Left kidney (tissue), 8 donors: ENCODE results near the gene DDAH1. TPM values are rescaled to one million over a fixed set of nuclear protein-coding genes. Genes with fewer than 3 reads are reported as not detected.
"Not testable (repeated sequence)": the region's sequence is repeated elsewhere in the genome, so short reads cannot be mapped to it uniquely, and the experiment has no call there.

Source experiments
- DNase-seq: peaks from one replicate; pipeline ENCODE4 v3.0.0-alpha.2; 2013
- long read RNA-seq, 8 donors: transcript quantifications; one replicate each; lab custom pipeline, GENCODE V29; 2026
- polyA plus RNA-seq: library from polyadenylated mRNA; unstranded; fragments of 120-200 nt; gene quantifications from one replicate; pipeline ENCODE4 v1.2.1, GENCODE V29; 2013; ENCODE audit not compliant: insufficient read length

DDAH1 gene
- polyA plus RNA-seq: 127 TPM
- long read RNA-seq, donor 1, transcript DDAH1-201 (6 exons, 3,920 nt): major isoform, 47 of 47 reads
- long read RNA-seq, donor 1, partial matches to known transcripts: 0 of 47 reads
- long read RNA-seq, donor 1, other reads (novel, unspliced or antisense): 0 of 47 reads
- long read RNA-seq, donor 2, transcript DDAH1-201 (6 exons, 3,920 nt): major isoform, 34 of 34 reads
- long read RNA-seq, donor 2, partial matches to known transcripts: 0 of 34 reads
- long read RNA-seq, donor 2, other reads (novel, unspliced or antisense): 0 of 34 reads
- long read RNA-seq, donor 3, transcript DDAH1-201 (6 exons, 3,920 nt): major isoform, 23 of 24 reads
- long read RNA-seq, donor 3, partial matches to known transcripts: 0 of 24 reads
- long read RNA-seq, donor 3, other reads (novel, unspliced or antisense): 0 of 24 reads
- long read RNA-seq, donor 4: 0 reads
- long read RNA-seq, donor 5, transcript DDAH1-201 (6 exons, 3,920 nt): major isoform, 19 of 19 reads
- long read RNA-seq, donor 5, partial matches to known transcripts: 0 of 19 reads
- long read RNA-seq, donor 5, other reads (novel, unspliced or antisense): 0 of 19 reads
- long read RNA-seq, donor 6, transcript DDAH1-201 (6 exons, 3,920 nt): major isoform, 24 of 31 reads
- long read RNA-seq, donor 6, partial matches to known transcripts: 6 of 31 reads
- long read RNA-seq, donor 6, other reads (novel, unspliced or antisense): 0 of 31 reads
- long read RNA-seq, donor 7, transcript DDAH1-201 (6 exons, 3,920 nt): major isoform, 25 of 33 reads
- long read RNA-seq, donor 7, partial matches to known transcripts: 5 of 33 reads
- long read RNA-seq, donor 7, other reads (novel, unspliced or antisense): 0 of 33 reads
- long read RNA-seq, donor 8, transcript DDAH1-201 (6 exons, 3,920 nt): major isoform, 15 of 15 reads
- long read RNA-seq, donor 8, partial matches to known transcripts: 0 of 15 reads
- long read RNA-seq, donor 8, other reads (novel, unspliced or antisense): 0 of 15 reads

GRCh38 chr1:85465099-85465785 is at the start of gene DDAH1:
TSS of gene DDAH1 (minus strand) at chr1:85465159. CDS start at chr1:85465045, 114 bp downstream.
- peak; percentile 58 for DNase-seq

GRCh38 chr1:85513998-85514397 is 49.0 kb upstream of the DDAH1 start:
- not testable (repeated sequence) for DNase-seq

DNA sequence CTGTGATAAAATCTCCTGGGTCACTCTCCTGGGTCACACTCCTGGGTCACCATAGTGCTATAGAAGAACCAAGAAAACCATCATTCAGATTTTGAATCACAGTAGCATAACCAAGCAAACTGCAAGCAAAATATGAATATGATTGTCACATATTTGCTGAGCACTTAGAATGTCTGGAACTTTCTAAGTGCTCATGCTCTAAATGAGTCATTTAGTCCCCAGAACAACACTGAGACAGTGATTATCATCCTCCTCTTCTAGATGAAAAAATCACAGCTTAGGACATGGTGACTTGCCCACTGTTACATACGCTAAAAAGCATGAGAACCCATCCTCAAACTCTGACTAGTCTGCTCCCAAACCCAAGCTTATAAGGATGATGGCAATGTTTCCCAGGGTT is 39.5 kb upstream of the DDAH1 start:
- DNase-seq: no peak

DNA sequence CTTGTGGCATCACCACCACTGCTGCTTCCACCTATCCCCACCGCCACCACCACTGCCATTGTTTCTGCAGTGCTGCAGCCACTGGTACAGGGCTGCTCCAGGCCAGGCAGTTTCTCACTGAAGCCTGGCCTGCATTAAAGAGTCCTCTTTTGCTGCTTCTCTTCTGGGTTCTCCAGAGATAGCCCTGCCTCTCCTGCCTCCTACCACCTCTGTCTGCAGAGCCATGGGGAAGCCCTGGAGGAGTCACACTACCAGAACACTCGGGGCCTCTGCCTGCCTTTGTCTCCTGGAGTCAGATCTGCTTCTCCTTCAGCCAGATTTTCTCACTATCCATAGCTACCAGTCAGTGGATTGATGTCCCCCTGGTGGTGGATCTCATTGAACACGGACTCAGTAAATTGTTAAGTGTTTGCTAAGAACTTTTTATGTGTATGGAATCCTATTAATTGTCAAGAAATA is 37.7 kb upstream of the DDAH1 start:
- DNase-seq: peak; percentile 67

- DNase-seq: no peak
These were observed 37.2 kb upstream of the DDAH1 start for GRCh38 chr1:85502171-85502570.

GRCh38 chr1:85501355-85501898 is 36.5 kb upstream of the DDAH1 start:
- DNase-seq: no peak

DNA sequence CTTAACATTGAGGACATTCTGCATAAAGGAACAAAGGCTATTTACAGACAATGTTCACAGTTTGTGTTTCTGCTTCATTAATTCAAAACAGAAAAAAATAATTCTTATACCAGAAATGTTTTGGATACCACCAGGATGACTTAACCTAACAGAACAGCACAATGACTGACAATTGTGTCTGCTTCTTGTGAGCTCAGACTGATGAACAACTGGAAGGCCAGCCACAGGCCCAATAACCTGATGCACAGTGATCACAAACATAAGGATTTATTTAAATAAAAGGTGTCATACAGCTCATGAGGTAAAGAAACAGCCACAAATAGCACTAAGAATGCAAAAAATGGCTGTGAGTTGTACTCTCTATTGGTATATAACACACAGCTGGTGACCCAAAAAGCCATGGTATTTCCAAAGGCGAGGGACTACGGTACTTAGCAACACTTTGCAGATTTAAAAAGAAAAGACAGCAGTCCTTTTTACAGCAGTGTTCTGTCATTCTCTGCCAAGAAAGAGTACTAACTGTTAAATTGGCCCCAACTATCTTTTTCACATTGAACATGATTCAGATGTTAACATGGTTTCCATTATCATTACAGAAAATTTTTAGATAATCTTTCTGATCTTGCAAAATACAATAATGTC is 32.1 kb upstream of the DDAH1 start:
- DNase-seq: no peak

- DNase-seq: no peak
These were observed 30.6 kb upstream of the DDAH1 start for GRCh38 chr1:85495556-85495955.

- DNase-seq: no peak
These were observed 29.9 kb upstream of the DDAH1 start for GRCh38 chr1:85494904-85495266.

- DNase-seq: no peak
These were observed 29.3 kb upstream of the DDAH1 start for GRCh38 chr1:85494074-85494903.

GRCh38 chr1:85490270-85490985 is 25.5 kb upstream of the DDAH1 start:
- no peak for DNase-seq

DNA sequence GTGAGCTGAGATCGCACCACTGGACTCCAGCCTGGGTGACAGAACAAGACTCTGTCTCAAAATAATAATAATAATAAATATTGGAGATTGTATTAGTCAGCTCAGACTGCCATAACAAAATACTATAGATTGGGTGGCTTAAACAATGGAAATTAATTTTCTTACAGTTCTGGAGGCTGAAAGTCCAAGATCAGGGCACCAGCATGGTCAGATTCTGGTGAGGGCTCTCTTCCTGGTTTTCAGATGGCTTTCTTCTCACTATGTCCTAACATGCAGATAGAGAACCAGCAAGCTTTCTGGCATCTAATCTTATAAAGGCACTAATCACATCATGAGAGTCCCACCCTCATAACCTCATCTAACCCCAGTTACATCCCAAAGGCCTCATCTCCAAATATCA is 23.2 kb upstream of the DDAH1 start:
- DNase-seq: no peak

DNA sequence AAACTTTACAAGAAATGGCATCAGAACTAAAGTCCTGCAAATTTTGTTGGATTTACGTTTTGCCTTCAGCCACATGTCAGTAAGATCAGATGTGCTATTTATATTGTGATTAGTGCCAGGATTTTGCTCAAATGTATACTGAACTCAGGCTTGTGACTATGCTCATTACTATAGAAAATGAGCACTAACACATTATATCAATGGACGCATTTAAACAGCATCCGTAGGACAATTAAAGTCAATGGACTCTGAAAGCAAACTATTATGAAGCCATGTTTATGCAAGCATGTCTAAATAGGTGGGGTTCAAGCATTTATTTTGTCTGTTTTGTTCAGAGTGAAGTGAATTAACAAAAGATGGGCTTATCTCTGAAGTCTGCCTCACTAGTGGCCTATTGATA is 20.6 kb upstream of the DDAH1 start:
- DNase-seq: no peak

DNA sequence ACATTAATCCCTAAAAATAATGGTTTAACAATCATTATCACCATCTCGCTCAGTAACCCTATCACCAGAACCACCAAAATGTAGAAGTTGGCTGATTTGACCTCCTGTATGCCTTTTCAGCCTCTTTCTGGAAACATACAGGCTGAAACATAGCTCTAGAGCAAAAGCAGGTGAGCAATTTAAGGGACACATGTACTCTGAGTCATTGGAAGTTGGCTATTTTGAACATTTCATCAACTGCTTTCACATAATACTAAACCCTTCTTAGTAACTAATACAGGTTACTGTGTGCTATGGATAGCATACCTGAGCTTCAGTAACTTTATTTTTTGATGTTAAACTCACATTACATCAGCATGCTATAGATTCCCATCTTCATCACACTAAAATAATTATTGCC is 19.8 kb upstream of the DDAH1 start:
- DNase-seq: no peak

- no peak for DNase-seq
These were observed 19.3 kb upstream of the DDAH1 start for GRCh38 chr1:85484264-85484663.

DNA sequence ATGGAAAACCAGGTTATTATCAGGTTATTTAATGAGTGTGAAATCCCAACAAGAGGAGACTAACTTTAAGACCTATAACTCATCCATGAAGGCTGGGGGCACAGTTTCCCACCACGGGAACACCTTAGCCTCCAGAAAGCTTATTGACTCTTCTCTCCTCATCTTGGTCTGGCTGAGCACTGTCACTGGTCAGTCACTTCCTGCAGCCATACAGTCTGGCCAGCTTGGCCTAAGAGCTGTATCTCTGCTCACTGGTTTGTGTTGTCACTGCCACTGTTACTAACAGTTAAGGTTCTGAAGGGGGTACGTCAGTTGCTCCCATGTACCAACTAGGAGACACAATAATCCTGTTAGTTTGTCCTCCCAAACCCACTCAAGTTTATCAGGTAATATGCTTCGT is 16.7 kb upstream of the DDAH1 start:
- no peak for DNase-seq

DNA sequence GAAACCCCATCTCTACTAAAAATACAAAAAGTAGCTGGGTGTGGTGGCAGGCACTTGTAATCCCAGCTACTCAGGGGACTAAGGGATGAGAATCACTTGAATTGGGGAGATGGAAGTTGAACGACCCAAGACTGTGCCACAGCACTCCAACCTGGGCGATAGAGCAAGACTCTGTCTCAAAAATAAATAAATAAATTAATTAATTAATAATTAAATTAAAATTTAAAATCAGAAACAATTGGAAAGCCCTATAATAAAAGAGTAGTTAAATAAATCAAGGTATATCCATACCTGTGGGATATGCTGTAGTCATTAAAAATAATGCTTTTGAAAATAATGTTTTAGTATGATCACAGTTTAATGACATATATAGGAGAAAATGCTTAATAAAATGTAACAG is 15.6 kb upstream of the DDAH1 start:
- DNase-seq: no peak

DNA sequence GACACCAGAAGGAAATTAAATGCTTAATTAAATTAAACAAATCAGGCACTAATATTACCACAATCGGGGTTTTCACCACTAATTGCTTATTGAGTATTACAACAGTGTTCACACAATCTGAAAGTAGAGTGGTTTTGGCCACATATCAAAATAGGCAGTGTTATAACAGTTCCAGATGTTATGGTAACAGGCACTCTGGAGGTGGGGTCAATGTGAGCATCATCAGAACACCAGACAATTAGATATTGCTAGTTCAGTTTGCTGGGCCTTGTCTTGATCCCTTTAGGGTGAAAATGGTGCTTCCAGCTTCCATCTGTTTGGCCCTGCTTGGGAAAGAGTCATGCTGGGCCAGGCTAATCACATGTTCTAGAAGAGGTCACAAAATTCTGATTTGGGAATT is 14.5 kb upstream of the DDAH1 start:
- DNase-seq: no peak

DNA sequence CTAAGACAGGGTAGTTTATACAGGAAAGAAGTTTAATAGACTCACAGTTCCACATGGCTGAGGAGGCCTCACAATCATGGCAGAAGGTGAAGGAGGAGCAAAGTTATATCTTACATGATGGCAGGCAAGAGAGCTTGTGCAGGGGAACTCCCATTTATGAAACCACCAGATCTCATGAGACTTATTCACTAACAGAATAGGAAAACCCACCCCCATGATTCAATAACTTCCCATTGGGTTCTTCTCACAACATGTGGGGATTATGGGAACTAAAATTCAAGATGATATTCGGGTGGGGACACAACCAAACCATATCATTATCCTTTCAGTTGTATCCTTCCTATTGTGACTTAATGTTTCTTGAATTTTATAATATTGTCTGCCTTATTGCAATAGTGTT is 13.4 kb upstream of the DDAH1 start:
- no peak for DNase-seq

DNA sequence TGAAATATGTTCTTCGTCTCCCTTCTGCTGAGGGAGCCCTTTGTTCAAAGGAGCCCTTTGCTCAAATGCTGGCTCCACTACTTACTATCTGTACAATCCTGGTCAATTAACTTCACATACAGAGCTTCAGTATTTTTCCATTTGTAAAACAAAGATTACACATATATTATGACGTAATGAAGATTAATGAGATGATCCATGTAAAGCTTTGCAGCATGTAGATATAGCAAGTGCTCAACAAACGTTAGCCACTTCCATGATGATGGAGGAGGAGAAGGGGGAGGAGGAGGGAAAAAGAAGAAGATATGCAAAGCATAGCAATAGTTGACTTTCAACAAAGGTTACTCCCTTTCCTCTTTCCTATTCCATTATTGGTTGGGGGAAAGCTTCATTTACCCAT is 10.1 kb upstream of the DDAH1 start:
- DNase-seq: no peak
